SK-N-DZ (cell line): ENCODE results near the gene NTS.

Experiments
- DNase-seq: peaks from one replicate; pipeline ENCODE4 v3.0.0-alpha.2; 2015; ENCODE audit warnings: low spot score

NTS gene

GRCh38 chr12:85920324-85920947, 46.3 kb downstream of the NTS start:
- peak; percentile 45 for DNase-seq

DNA sequence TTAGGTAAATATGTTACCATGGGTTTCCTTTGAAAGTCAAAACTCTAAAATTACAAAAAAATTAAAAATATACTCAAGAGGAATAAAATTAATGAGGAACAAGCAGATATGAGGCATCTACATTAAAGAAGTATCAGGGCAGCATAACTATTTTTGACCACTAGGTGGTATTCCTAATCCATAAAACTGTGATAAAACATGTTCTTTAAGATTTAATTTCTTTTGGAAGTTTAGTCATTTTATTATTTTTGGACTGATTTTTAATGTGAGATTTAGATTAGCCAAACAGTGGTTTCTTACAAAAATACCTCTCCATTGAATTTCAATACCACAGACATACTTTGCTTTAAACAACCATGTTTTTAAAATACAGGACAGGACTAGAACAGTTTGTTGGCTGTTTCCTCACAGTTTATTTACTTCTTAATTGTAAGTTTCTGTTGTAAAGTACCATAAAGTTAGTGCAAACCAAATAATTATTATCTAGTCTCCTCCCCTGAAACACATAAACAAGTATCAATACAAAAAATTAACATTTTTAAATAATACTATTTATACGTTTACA, 49.8 kb downstream of the NTS start:
- peak; percentile 41 for DNase-seq

GRCh38 chr12:85927166-85927565, 53.1 kb downstream of the NTS start:
- DNase-seq = no peak
